HEK293 (cell line): ENCODE results near the gene PPP1R3E.

Experiments used
- CTCF ChIA-PET: fragments of 350-600 bp; formaldehyde crosslinking; extraction: SDS; loops from one replicate; lab custom pipeline; 2021; ENCODE audit warnings: antibody characterized with exemption; lab: Yijun Ruan, JAX
- POLR2A ChIA-PET: fragments of 300-600 bp; formaldehyde crosslinking; extraction: SDS; loops from one replicate; lab custom pipeline; 2020; ENCODE audit warnings: antibody characterized with exemption, inconsistent platforms; lab: Yijun Ruan, JAX
- H3K27ac ChIP-seq: fragments of 200-500 bp; sonication (Bioruptor generic); 2 replicates; pipeline ENCODE4 v1.5.1; 2014; ENCODE audit warnings: low read depth, low read length, control low read depth, inconsistent platforms; ENCODE audit errors: extremely low read depth
- H3K36me3 ChIP-seq, 2 experiments: fragments of 200-500 bp in 1 of 2; sonication (Bioruptor generic) in 1 of 2; 1 replicate in 1 of 2; 2 replicates in 1 of 2; pipeline ENCODE4 v1.5.1; 2014 to 2017; ENCODE audit warnings: inconsistent platforms in 2 of 2, low read length in 2 of 2; ENCODE audit not compliant: control insufficient read depth in 2 of 2, insufficient read depth in 1 of 2
- H3K4me1 ChIP-seq: fragments of 200-500 bp; sonication (Bioruptor generic); 2 replicates; pipeline ENCODE4 v1.5.1; 2014; ENCODE audit warnings: mild to moderate bottlenecking, low read length, inconsistent platforms; ENCODE audit not compliant: control insufficient read depth, insufficient read depth
- H3K4me3 ChIP-seq: 2 replicates; pipeline ENCODE4 v1.5.1; 2011; ENCODE audit warnings: low read depth, mild to moderate bottlenecking, control low read depth, low read length, moderate library complexity
- H3K9me3 ChIP-seq: fragments of 200-500 bp; sonication (Bioruptor generic); 2 replicates; pipeline ENCODE4 v1.5.1; 2014; ENCODE audit warnings: low read depth, low read length, inconsistent platforms; ENCODE audit not compliant: control insufficient read depth, insufficient read depth
- CTCF ChIP-seq: fragments of 450-650 bp; formaldehyde crosslinking; IDR thresholded peaks from 2 replicates; pipeline ENCODE4 v1.5.1; 2016; ENCODE audit warnings: missing biosample characterization, missing genetic modification characterization
- HOXC10 ChIP-seq: sonication (generic); formaldehyde crosslinking; IDR thresholded peaks from 2 replicates; pipeline ENCODE4 v1.8.1; 2023; ENCODE audit warnings: mild to moderate bottlenecking, missing genetic modification reagents
- SP7 ChIP-seq: fragments of 450-650 bp; formaldehyde crosslinking; IDR thresholded peaks from 2 replicates; pipeline ENCODE4 v1.5.1; 2016; ENCODE audit warnings: missing biosample characterization, missing genetic modification characterization
- ZBTB49 ChIP-seq: fragments of 450-650 bp; formaldehyde crosslinking; IDR thresholded peaks from 2 replicates; pipeline ENCODE4 v1.5.1; 2016; ENCODE audit warnings: missing biosample characterization, missing genetic modification characterization, low read depth
- ZNF169 ChIP-seq: fragments of 450-650 bp; formaldehyde crosslinking; IDR thresholded peaks from 2 replicates; pipeline ENCODE4 v1.5.1; 2016; ENCODE audit warnings: missing biosample characterization, missing genetic modification characterization
- ZNF311 ChIP-seq: fragments of 450-650 bp; formaldehyde crosslinking; IDR thresholded peaks from 2 replicates; pipeline ENCODE4 v1.5.1; 2017; ENCODE audit warnings: missing biosample characterization, missing genetic modification characterization, borderline replicate concordance
- ZNF398 ChIP-seq: fragments of 450-650 bp; formaldehyde crosslinking; IDR thresholded peaks from 2 replicates; pipeline ENCODE4 v1.5.1; 2017; ENCODE audit warnings: missing biosample characterization, missing genetic modification characterization
- ZNF48 ChIP-seq: fragments of 450-650 bp; formaldehyde crosslinking; IDR thresholded peaks from 2 replicates; pipeline ENCODE4 v1.5.1; 2016; ENCODE audit warnings: missing biosample characterization, missing genetic modification characterization
- ZNF513 ChIP-seq: fragments of 450-650 bp; IDR thresholded peaks from 2 replicates; pipeline ENCODE4 v1.5.1; 2018; ENCODE audit warnings: missing biosample characterization, missing genetic modification characterization
- ZNF521 ChIP-seq: fragments of 450-650 bp; formaldehyde crosslinking; IDR thresholded peaks from 2 replicates; pipeline ENCODE4 v1.5.1; 2017; ENCODE audit warnings: missing biosample characterization, mild to moderate bottlenecking, missing genetic modification characterization
- ZNF830 ChIP-seq: fragments of 450-650 bp; IDR thresholded peaks from 2 replicates; pipeline ENCODE4 v1.5.0; 2018; ENCODE audit warnings: missing biosample characterization, missing genetic modification characterization, low read depth, mild to moderate bottlenecking, moderate library complexity
- ZSCAN30 ChIP-seq: fragments of 450-650 bp; IDR thresholded peaks from 2 replicates; pipeline ENCODE4 v1.5.1; 2018; ENCODE audit warnings: missing biosample characterization, mild to moderate bottlenecking, missing genetic modification characterization, moderate library complexity

The PPP1R3E gene

GRCh38 chr14:23345987-23346692 is 43.5 kb upstream of the PPP1R3E start:
- ChIA-PET CTCF (interaction anchor here (0.6 to 1.5 kb wide), 5 partner anchors 8 to 569 kb away, joined by 3 to 9 read pairs (median 4); no protein-coding TSS in a partner anchor), POLR2A (interaction anchor here (0.5 kb wide), 1 partner anchor 25 kb away, joined by 5 read pairs; no protein-coding TSS in a partner anchor)
- Histone ChIP-seq H3K27ac (no peak overlapping the region), H3K4me3 (no peak overlapping the region), H3K9me3 (no peaks in the 10 kb centered on the region), H3K4me1 (no peaks in the 10 kb centered on the region), H3K36me3 (no peaks in the 10 kb centered on the region)
- no peak for TF ChIP-seq SP7
- no peak for TF ChIP-seq ZNF398 (tag by site-specific recombination)
- TF ChIP-seq HOXC10 = no peak
- TF ChIP-seq ZSCAN30 (tag by site-specific recombination) = no peak
- TF ChIP-seq CTCF (tag by site-specific recombination) = 0 out of 2 replicates have a peak, but pooled peaks have one; percentile 26
- TF ChIP-seq ZNF521 (tag by site-specific recombination) = no peak
- no peak for TF ChIP-seq ZNF48
- TF ChIP-seq ZNF311 (tag by site-specific recombination) = no peak

GRCh38 chr14:23344481-23344880 is 41.8 kb upstream of the PPP1R3E start:
- Histone ChIP-seq H3K4me1 (no peaks in the 10 kb centered on the region), H3K9me3 (no peaks in the 10 kb centered on the region), H3K27ac (no peak overlapping the region), H3K4me3 (no peak overlapping the region), H3K36me3 (no peaks in the 10 kb centered on the region)
- ChIA-PET CTCF (interaction anchor here (0.8 to 2.3 kb wide), 3 partner anchors 13 to 36 kb away, joined by 4 to 7 read pairs (median 5); no protein-coding TSS in a partner anchor), POLR2A (no interaction called here)
- TF ChIP-seq ZNF830 (tag by site-specific recombination) (no peak), ZNF169 (tag by site-specific recombination) (no peak), ZNF513 (tag by site-specific recombination) (no peak), ZBTB49 (tag by site-specific recombination) (no peak)
